Caco-2 (cell line): ENCODE measurements around the gene ZBTB43. TPM values are rescaled to one million over a fixed set of nuclear protein-coding genes. Genes with fewer than 3 reads are reported as not detected.
A peak's percentile ranks its signal among the peaks of the same experiment; 100 is the strongest.

ENCODE experiments used
- BruUV-seq: library from RNA; stranded (reverse); fragments of 400-500 nt; replicated peaks from 2 replicates; lab custom pipeline; 2021; lab: Mats Ljungman, UMichigan
- CTCF ChIA-PET: fragments of 300-600 bp; sonication (Branson Sonifier 250); formaldehyde crosslinking; loops from one replicate; lab custom pipeline; 2022; ENCODE audit warnings: antibody characterized with exemption; lab: Charles Lee
- POLR2A ChIA-PET: fragments of 300-600 bp; sonication (Branson Sonifier 250); formaldehyde crosslinking; loops from one replicate; lab custom pipeline; 2022; ENCODE audit warnings: antibody characterized with exemption; lab: Charles Lee
- DNase-seq, 2 experiments: peaks; one replicate each; pipeline versions ENCODE4 v3.0.0 to v3.0.0-alpha.2; 2020 to 2022
- H3K27me3 ChIP-seq: replicated peaks from 2 replicates; pipeline ENCODE4 v1.6.0; 2011; ENCODE audit warnings: low read length; ENCODE audit not compliant: control insufficient read depth, insufficient read depth
- H3K36me3 ChIP-seq: 2 replicates; pipeline ENCODE4 v1.5.1; 2011; ENCODE audit warnings: low read length; ENCODE audit not compliant: control insufficient read depth, insufficient read depth
- H3K4me1 ChIP-seq: fragments of 250-450 bp; sonication (Bioruptor Pico); 2 replicates; pipeline ENCODE4 v1.5.1; 2020; ENCODE audit warnings: mild to moderate bottlenecking
- H3K4me3 ChIP-seq: 2 replicates; pipeline ENCODE4 v1.5.1; 2011; ENCODE audit warnings: low read depth, mild to moderate bottlenecking, control low read depth, low read length
- H3K9me3 ChIP-seq: fragments of 250-450 bp; sonication (Bioruptor Pico); 2 replicates; pipeline ENCODE4 v1.5.1; 2020; ENCODE audit warnings: mild to moderate bottlenecking, moderate library complexity
- H3K27ac Mint-ChIP-seq: one replicate; pipeline ENCODE4 v1.8.0; 2022; ENCODE audit warnings: mixed read lengths; ENCODE audit not compliant: unreplicated experiment
- H3K27me3 Mint-ChIP-seq: one replicate; pipeline ENCODE4 v1.8.0; 2022; ENCODE audit warnings: mixed read lengths; ENCODE audit not compliant: insufficient read depth, unreplicated experiment
- H3K36me3 Mint-ChIP-seq: one replicate; pipeline ENCODE4 v1.8.0; 2022; ENCODE audit warnings: mild to moderate bottlenecking, mixed read lengths; ENCODE audit not compliant: insufficient read depth, unreplicated experiment
- H3K4me1 Mint-ChIP-seq: one replicate; pipeline ENCODE4 v1.8.0; 2022; ENCODE audit warnings: low read depth, mixed read lengths; ENCODE audit not compliant: unreplicated experiment
- H3K4me3 Mint-ChIP-seq: one replicate; pipeline ENCODE4 v1.8.0; 2022; ENCODE audit warnings: mild to moderate bottlenecking, moderate library complexity, mixed read lengths; ENCODE audit not compliant: unreplicated experiment
- H3K9me3 Mint-ChIP-seq: one replicate; pipeline ENCODE4 v1.8.0; 2022; ENCODE audit warnings: mixed read lengths; ENCODE audit not compliant: unreplicated experiment
- CTCF ChIP-seq, 2 experiments: fragments of 200-600 bp in 1 of 2; IDR thresholded peaks; 1 replicate in 1 of 2; 2 replicates in 1 of 2; pipeline versions ENCODE4 v1.5.1 to v1.8.0; 2011 to 2022; ENCODE audit warnings: antibody characterized with exemption in 1 of 2, control low read depth in 1 of 2, inconsistent platforms in 1 of 2, low read depth in 1 of 2, low read length in 1 of 2, mild to moderate bottlenecking in 1 of 2, moderate library complexity in 1 of 2; ENCODE audit not compliant: insufficient read depth in 1 of 2, severe bottlenecking in 1 of 2, unreplicated experiment in 1 of 2
- intact Hi-C: fragments of 100-400 bp; cut with micrococcal nuclease; formaldehyde crosslinking; loops from one replicate; pipeline ENCODE4 v1.10.0; 2022; ENCODE audit not compliant: unreplicated experiment
- total RNA-seq: library from RNA; stranded (reverse); gene quantifications from 2 replicates; pipeline ENCODE4 v1.2.3, GENCODE V29; 2022

ZBTB43 gene
- total RNA-seq, 1 experiment from 2014 or later = 18.5 TPM

- intact Hi-C loops = no loop called here
- Histone ChIP-seq H3K36me3 (no peaks in the 10 kb centered on the region), H3K27me3 (no peaks in the 10 kb centered on the region; the same call in 1 of the 2 replicates), H3K9me3 (no peaks in the 10 kb centered on the region), H3K4me3 (no peak overlapping the region), H3K4me1 (no peaks in the 10 kb centered on the region)
- CTCF ChIA-PET = interaction anchor here (0.6 to 1.0 kb wide), 2 partner anchors 10 to 295 kb away, joined by 3 to 6 read pairs; no protein-coding TSS in a partner anchor
- Mint-ChIP-seq H3K4me3 (no peak overlapping the region), H3K27me3 (no peaks in the 10 kb centered on the region), H3K27ac (no peak overlapping the region), H3K4me1 (no peaks in the 10 kb centered on the region), H3K36me3 (peaks cover 6% of the 10 kb centered on the region), H3K9me3 (no peaks in the 10 kb centered on the region)
- no TSS peak for BruUV-seq
- POLR2A ChIA-PET = interaction anchor here (0.5 kb wide), 1 partner anchor 23 kb away, joined by 4 read pairs; no protein-coding TSS in a partner anchor
- no peak for DNase-seq
- peak in 1 of 2 experiments; percentile 20 for TF ChIP-seq CTCF (IDR thresholded peaks at IDR 0.05; ENCODE audit: insufficient read depth in 1 of 2, low read depth in 1 of 2, low read length in 1 of 2, severe bottlenecking in 1 of 2, unreplicated experiment in 1 of 2)
Measured at GRCh38 chr9:126849591-126850225, 44.9 kb downstream of the ZBTB43 start.

GRCh38 chr9:126851286-126851880 is 46.5 kb downstream of the ZBTB43 start:
- no peak overlapping the region for H3K4me3 Mint-ChIP-seq
- H3K4me1 Mint-ChIP-seq = no peaks in the 10 kb centered on the region
- no peak overlapping the region for H3K27ac Mint-ChIP-seq
- H3K9me3 Mint-ChIP-seq = no peaks in the 10 kb centered on the region
- TF ChIP-seq CTCF (IDR thresholded peaks at IDR 0.05; ENCODE audit: insufficient read depth in 1 of 2, low read depth in 1 of 2, low read length in 1 of 2, severe bottlenecking in 1 of 2, unreplicated experiment in 1 of 2) = no peak
- CTCF ChIA-PET = no interaction called here
- no peaks in the 10 kb centered on the region for H3K9me3 ChIP-seq
- H3K36me3 ChIP-seq = no peaks in the 10 kb centered on the region
- H3K4me3 ChIP-seq = no peak overlapping the region
- H3K36me3 Mint-ChIP-seq = peaks cover under 1% of the 10 kb centered on the region
- DNase-seq = no peak
- intact Hi-C loops = no loop called here
- H3K27me3 Mint-ChIP-seq = no peaks in the 10 kb centered on the region
- no peaks in the 10 kb centered on the region for H3K4me1 ChIP-seq
- H3K27me3 ChIP-seq = no peaks in the 10 kb centered on the region; the same call in 1 of the 2 replicates
- POLR2A ChIA-PET = no interaction called here
- BruUV-seq = no TSS peak

- Mint-ChIP-seq H3K27ac (no peak overlapping the region), H3K27me3 (no peaks in the 10 kb centered on the region), H3K9me3 (no peaks in the 10 kb centered on the region), H3K36me3 (no peaks in the 10 kb centered on the region), H3K4me3 (no peak overlapping the region), H3K4me1 (no peaks in the 10 kb centered on the region)
- intact Hi-C loops = no loop called here
- Histone ChIP-seq H3K36me3 (no peaks in the 10 kb centered on the region), H3K4me1 (no peaks in the 10 kb centered on the region), H3K27me3 (no peaks in the 10 kb centered on the region; the same call in 1 of the 2 replicates), H3K4me3 (no peak overlapping the region), H3K9me3 (no peaks in the 10 kb centered on the region)
- ChIA-PET CTCF (interaction anchor here (0.6 kb wide), 1 partner anchor 11 kb away, joined by 3 read pairs; no protein-coding TSS in a partner anchor), POLR2A (interaction anchor here (0.6 kb wide), 1 partner anchor 32 kb away, joined by 14 read pairs; no protein-coding TSS in a partner anchor)
- TF ChIP-seq CTCF (IDR thresholded peaks at IDR 0.05; ENCODE audit: insufficient read depth in 1 of 2, low read depth in 1 of 2, low read length in 1 of 2, severe bottlenecking in 1 of 2, unreplicated experiment in 1 of 2) = no peak
- no peak for DNase-seq
- BruUV-seq = no TSS peak
Measured at GRCh38 chr9:126852086-126852688, 47.3 kb downstream of the ZBTB43 start.
